GM21737 (cell line): Measurements from ENCODE around the gene HYCC2.
A peak's percentile ranks its signal among the peaks of the same experiment; 100 is the strongest.
"Not testable (repeated sequence)": the region's sequence is repeated elsewhere in the genome, so short reads cannot be mapped to it uniquely, and the experiment has no call there.

Source experiments
- ATAC-seq: cut with Tn5 transposase; IDR thresholded peaks from one replicate; pipeline ENCODE4 v1.9.1; 2021; ENCODE audit warnings: mild to moderate bottlenecking, moderate library complexity; ENCODE audit not compliant: unreplicated experiment

HYCC2 gene

GRCh38 chr2:201071479-201072200 lies at the start of gene HYCC2, which contains the start of gene NDUFB3:
Gene HYCC2 (minus strand): TSS chr2:201071671. CDS start chr2:201024009, 47,662 bp downstream.
Gene NDUFB3 (plus strand): TSS chr2:201072001. CDS start chr2:201078883, 6,882 bp downstream.
- peak; percentile 97 for ATAC-seq

- ATAC-seq: no peak
Measured at GRCh38 chr2:201118961-201119854, 47.7 kb upstream of the HYCC2 start.

- ATAC-seq: peak; percentile 38
Measured at GRCh38 chr2:201118121-201118960, 46.9 kb upstream of the HYCC2 start.

- not testable (repeated sequence) for ATAC-seq
Measured at GRCh38 chr2:201117735-201118094, 46.2 kb upstream of the HYCC2 start.

- peak; percentile 27 for ATAC-seq
Measured at GRCh38 chr2:201116959-201117734, 45.7 kb upstream of the HYCC2 start.

GRCh38 chr2:201116115-201116958 lies 44.9 kb upstream of the HYCC2 start, which contains the start of gene CFLAR:
Gene CFLAR (plus strand): TSS chr2:201116164. CDS start chr2:201129866, 13,702 bp downstream.
- peak; percentile 34 for ATAC-seq

GRCh38 chr2:201114846-201115245 lies 43.4 kb upstream of the HYCC2 start:
- no peak for ATAC-seq

GRCh38 chr2:201114350-201114749 lies 42.9 kb upstream of the HYCC2 start:
- ATAC-seq: no peak

GRCh38 chr2:201111096-201111495 lies 39.6 kb upstream of the HYCC2 start:
- ATAC-seq: no peak

GRCh38 chr2:201110615-201111014 lies 39.1 kb upstream of the HYCC2 start:
- no peak for ATAC-seq

- ATAC-seq: no peak
Measured at GRCh38 chr2:201109186-201109585, 37.7 kb upstream of the HYCC2 start.

- ATAC-seq: no peak
Measured at GRCh38 chr2:201108341-201108740, 36.9 kb upstream of the HYCC2 start.

- ATAC-seq: no peak
Measured at GRCh38 chr2:201107624-201108023, 36.2 kb upstream of the HYCC2 start.

- no peak for ATAC-seq
Measured at GRCh38 chr2:201105759-201106158, 34.3 kb upstream of the HYCC2 start.

GRCh38 chr2:201100497-201100896 lies 29.0 kb upstream of the HYCC2 start:
- ATAC-seq: no peak

GRCh38 chr2:201093573-201093972 lies 22.1 kb upstream of the HYCC2 start:
- no peak for ATAC-seq

- ATAC-seq: no peak
Measured at GRCh38 chr2:201090574-201090973, 19.1 kb upstream of the HYCC2 start.

- no peak for ATAC-seq
Measured at GRCh38 chr2:201084863-201085262, 13.4 kb upstream of the HYCC2 start.

- no peak for ATAC-seq
Measured at GRCh38 chr2:201074996-201075395, 3.5 kb upstream of the HYCC2 start.
